Measurements from ENCODE around the gene ARHGAP15.
A peak's percentile ranks its signal among the peaks of the same experiment; 100 is the strongest.

Gene ARHGAP15

GRCh38 chr2:143582046-143582747 lies 453.0 kb downstream of the ARHGAP15 start:
- DNase-seq (ENCODE audit: low spot score) = peak; percentile 10

DNA sequence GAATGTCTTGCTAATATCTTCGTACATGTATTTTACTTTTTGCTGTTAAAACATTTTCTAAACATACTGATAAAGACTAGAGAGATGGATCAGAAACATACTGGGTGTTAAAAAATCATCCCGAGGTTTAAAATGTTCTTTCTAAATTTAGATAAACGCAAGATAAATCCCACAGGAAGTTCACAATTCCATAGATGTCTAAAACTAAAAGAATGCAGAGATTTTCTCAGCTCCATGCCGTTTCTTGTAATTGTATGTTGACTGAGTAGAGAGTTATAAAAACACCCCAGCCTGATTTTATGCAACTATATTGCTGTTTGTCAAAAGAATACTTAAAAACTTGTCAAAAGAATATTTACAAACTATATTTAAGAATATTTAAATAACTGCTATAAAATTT lies 455.7 kb downstream of the ARHGAP15 start:
- no peak for DNase-seq (ENCODE audit: low spot score)

DNA sequence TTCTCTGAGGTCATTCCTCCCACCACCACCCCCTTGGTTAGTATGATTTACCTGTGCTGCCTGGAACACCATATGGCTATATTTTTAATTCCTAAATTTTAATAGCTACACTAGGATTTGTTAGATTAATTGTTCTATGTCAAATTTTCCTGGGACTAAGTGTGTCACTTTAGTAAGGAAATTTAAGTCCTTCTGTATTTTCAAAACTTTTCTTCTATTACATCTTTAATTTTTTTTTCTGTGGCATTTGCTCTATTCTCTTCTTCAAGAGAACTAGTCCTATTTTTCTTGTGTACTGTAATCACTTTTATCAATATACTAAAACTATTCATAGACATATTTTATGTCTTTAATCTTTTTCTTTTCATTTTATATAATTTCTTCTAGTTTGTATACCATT lies 456.9 kb downstream of the ARHGAP15 start:
- no peak for DNase-seq (ENCODE audit: low spot score)

DNA sequence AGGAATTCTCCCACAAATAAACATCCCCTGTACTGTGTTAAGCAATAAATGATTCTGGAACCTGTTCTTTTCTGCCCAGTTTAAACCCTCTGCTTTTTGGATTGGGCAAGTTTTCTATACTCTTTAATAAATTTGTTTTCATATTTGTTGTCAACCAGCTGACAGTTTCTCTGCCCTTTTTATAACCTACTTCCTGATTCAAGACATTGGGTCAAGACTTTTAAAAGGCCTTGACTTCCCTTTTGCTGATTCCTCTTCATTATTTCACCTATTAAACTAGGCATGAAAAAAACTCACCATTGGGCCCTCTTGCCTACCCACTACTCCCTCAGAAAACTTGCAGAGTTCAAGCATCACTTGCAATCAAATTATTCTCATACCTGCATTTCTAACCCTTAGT lies 459.5 kb downstream of the ARHGAP15 start:
- DNase-seq (ENCODE audit: low spot score) = no peak

DNA sequence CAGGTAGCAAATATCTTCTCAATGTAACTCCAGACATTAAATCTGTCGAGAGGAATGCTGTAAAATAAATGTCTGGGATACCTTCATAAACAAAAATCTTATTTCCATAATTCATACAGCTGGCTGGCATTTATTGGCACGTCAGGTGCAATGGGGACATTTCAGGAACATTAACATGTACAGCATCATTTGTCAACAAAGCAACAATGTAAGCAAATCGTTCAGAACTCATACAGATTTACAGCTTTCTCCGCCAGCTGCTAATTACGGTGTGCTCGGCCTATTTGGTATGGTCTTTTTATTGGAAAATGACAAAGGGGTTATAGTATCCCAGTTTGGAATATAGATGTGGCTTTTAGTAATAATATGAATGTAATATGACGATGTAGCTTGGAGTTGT lies 464.9 kb downstream of the ARHGAP15 start:
- no peak for DNase-seq (ENCODE audit: low spot score)

GRCh38 chr2:143594745-143595144 lies 465.5 kb downstream of the ARHGAP15 start:
- DNase-seq (ENCODE audit: low spot score) = no peak

GRCh38 chr2:143600116-143600515 lies 470.9 kb downstream of the ARHGAP15 start:
- no peak for DNase-seq (ENCODE audit: low spot score)

DNA sequence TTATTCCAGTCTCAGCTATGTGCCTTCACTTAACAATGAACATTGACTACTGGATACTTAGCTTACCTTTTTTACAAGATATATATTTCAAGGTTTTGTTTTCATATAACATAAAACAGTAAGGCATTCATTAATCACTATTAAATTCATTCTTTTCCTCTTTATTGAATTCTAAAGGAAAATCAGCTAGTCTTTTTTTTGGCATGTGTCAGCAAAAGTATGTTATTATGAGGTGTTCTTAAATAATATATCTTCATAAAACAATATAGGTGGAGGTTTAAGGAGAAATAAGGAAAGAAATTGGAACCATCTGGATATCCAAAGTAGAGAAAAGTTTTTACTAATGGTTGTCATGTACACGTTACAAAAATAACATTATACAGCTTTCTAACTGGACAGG lies 472.6 kb downstream of the ARHGAP15 start:
- no peak for DNase-seq (ENCODE audit: low spot score)

DNA sequence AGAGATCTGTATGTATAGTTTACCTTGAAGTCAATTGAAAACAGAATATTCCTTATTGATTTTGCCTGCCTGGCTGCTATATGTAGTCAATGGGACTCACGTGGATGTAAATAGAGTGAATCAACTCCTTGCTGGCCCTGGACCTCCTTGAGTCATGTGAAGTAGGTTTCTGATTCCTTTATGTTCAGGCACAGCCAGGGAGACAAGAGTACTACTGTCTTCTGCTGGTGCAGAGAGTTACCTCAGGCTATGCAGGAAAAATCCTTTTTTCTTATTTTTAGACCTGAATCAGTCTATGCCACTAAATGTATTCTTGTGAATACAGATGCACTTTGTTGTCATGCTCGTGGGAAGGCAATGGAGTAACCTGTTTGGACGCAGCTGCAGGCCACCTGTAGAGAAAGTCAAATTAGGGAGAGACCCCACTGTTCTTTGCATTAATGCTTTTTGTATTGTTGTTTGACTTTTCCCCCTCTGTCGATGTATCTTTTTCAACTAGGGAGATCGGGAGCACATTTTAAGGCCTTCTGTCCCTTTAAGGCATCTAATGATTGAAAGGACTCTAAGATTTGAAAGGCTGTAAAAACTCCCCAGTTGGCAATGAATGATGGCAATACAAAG lies 473.9 kb downstream of the ARHGAP15 start:
- no peak for DNase-seq (ENCODE audit: low spot score)

GRCh38 chr2:143603846-143604565 lies 474.8 kb downstream of the ARHGAP15 start:
- DNase-seq (ENCODE audit: low spot score) = no peak

- no peak for DNase-seq (ENCODE audit: low spot score)
Observed at GRCh38 chr2:143604566-143604959, 475.3 kb downstream of the ARHGAP15 start.

DNA sequence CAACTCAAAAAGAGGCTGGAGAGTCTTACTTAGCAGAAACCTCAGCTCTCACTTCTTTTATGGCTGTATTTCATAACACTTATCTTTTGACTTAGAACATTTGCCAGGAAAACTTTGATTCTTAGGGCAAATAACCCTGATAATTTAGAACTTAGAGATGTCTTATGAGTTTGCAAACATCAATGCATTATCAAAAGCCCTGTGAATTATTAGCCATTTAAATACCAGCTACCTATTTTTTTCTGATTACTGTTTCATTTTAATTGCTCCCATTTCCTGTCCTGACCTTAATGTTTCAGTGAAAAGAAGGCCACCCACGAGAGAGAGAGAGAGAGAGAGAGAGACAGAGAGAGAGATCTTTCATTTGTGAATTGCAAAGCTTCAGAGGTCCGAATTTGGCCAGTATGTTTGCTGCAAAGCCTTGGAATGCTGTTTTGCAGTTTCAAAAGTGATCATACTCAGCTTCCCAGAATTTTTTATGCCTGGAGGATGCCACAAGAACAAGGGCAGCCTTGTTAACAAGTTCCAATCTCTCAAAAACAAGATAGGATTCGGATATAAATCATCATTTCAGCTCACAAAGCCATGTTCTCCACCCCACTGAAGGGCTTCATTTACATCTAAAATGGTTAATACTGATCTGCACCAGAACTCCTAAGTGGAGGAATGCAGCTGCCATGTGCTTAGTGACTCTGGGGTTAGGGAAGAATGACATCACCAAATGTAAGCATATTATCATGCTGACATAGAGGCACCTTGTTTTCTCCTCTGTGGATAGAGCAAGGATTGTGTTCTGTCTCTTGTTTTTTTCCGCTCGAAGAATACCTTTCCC lies 478.2 kb downstream of the ARHGAP15 start:
- DNase-seq (ENCODE audit: low spot score) = peak; percentile 5

- DNase-seq (ENCODE audit: low spot score) = no peak
Observed at GRCh38 chr2:143608063-143608423, 478.8 kb downstream of the ARHGAP15 start.

GRCh38 chr2:143608758-143609157 lies 479.5 kb downstream of the ARHGAP15 start:
- no peak for DNase-seq (ENCODE audit: low spot score)

- DNase-seq (ENCODE audit: low spot score) = no peak
Observed at GRCh38 chr2:143611336-143611735, 482.1 kb downstream of the ARHGAP15 start.

DNA sequence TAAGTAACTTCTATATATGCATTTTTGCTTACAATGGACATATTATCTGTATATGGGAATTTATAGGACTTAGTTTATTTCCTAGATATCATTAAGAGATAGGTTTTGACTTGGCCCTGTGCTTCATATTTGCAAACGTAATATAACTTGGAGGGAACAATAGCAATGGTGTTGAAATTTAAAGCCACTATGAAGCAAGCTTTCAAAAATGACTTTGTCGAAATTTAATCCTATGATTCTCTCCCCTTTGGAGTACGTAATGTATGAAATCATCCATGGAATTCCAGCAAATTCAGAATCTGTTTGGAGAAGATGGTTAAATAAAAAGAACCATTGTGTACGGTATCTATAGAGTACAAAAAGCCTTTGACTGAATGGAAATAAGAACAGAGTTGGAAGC lies 486.3 kb downstream of the ARHGAP15 start:
- no peak for DNase-seq (ENCODE audit: low spot score)

DNA sequence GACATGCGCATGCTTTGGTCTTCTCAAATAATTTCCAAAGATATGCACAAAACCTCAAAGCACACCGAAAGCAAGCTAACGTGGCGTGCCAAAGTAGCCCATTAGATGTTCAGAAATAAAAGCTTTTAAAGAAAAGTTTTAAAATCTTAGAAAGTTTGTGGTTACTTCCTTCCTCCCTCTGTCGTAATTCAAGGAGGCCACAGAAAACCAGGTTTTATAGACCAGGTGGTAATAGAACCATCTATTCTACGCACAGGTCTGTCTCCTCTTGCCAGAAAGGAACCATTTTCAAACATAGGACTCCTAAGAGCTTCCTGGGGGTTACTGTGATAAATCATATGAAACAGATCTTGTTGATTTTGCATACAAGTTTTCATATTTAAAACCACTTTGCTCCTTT lies 487.2 kb downstream of the ARHGAP15 start:
- no peak for DNase-seq (ENCODE audit: low spot score)

DNA sequence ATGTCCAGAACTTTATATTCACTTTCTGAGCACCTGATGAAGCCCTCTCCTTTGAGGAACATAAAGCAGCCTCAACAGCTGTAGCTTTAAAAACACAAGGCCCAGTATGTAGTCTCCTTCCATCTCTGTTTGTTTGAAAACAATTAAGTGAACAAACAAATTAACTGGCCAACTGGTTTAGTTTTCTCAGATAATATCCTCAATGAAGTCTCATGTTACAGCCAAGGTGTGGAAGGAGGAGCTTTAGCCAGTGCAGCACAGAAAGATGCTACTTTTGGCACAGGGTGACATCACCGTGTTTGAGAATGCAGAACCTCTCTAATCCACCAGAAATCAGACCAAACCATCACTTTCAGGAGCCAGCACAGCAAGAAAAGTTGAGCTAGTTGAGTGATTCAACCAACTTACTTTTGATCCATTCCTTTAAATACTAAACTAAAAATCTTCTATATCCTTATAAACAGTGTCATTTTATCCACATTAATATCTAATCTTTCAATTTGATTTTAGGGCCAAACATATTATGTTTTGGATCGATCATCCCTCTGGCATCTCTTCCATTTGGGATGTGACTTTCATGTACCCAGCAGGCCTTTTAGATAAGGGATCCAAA lies 488.7 kb downstream of the ARHGAP15 start:
- DNase-seq (ENCODE audit: low spot score) = no peak

GRCh38 chr2:143622106-143622505 lies 492.9 kb downstream of the ARHGAP15 start:
- DNase-seq (ENCODE audit: low spot score) = no peak

DNA sequence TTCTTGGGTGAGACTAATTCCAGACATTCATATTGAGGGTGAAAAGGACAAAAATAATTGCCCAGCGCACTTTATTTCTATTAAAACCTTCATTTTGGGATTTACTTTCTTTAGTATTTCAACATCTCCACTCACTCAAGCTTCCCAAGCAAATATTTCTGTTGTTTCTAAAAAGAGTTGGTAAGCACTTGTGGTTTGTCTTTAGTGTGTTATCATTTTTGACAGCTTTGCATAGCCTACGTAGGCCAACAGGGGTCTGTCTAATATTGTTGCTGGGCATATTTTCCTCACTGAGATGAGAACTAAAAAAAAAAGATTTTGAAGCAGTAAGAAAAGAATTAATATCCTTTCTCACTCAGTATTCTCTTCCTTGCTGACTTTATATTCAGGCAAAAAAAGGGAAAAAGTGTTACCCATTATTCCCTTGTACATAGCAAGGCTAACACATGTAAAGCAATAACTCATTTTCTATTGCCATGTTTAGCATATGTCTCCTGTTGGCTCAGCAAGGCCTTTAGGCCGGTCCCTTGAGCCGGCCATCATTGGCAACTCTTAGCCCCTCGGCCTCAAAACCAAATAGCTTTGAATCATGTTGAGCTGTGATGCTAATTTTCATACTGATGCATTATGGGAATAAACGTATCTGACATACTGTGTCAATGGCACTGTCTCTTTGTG lies 494.2 kb downstream of the ARHGAP15 start:
- DNase-seq (ENCODE audit: low spot score) = no peak

- no peak for DNase-seq (ENCODE audit: low spot score)
Observed at GRCh38 chr2:143623909-143624260, 494.7 kb downstream of the ARHGAP15 start.

- peak; percentile 12 for DNase-seq (ENCODE audit: low spot score)
Observed at GRCh38 chr2:143629340-143629739, 500.1 kb downstream of the ARHGAP15 start.
